Umbilical cord (tissue), 2 donors: Measurements from ENCODE around the gene SRA1. TPM values are rescaled to one million over a fixed set of nuclear protein-coding genes. Genes with fewer than 3 reads are reported as not detected.

Experiments used
- DNase-seq: peaks from one replicate; pipeline ENCODE4 v3.0.0-alpha.2; 2015; ENCODE audit warnings: low spot score
- total RNA-seq: library from RNA; depleted of rRNA; stranded (reverse); fragments of >200 nt; gene quantifications from one replicate; pipeline ENCODE4 v1.2.3, GENCODE V29; 2014; ENCODE audit warnings: low replicate concordance; ENCODE audit not compliant: insufficient read depth

SRA1 gene
- total RNA-seq, 1 donor from 2014 or later, result 12.0 TPM

DNA sequence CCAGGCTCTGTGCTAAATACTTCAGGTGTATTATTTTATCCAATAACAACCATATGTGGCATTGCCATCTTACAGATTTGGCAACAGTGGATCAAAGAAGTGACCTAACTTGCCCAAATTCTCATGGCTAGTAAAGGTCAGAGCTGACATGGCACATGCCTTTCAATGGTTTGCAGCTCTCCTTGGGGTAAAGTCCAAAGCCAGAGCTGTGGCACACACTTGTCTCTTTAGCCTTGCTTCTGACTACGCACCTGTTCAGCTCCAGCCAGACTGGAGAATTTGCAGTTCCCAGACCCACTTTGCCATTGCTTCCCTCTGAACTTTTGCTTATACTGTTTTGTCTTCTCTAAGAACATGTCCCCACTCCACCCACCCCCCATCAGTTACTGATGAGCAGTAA, 13.2 kb upstream of the SRA1 start:
- DNase-seq, result no peak

GRCh38 chr5:140570058-140570457, 12.8 kb upstream of the SRA1 start:
- no peak for DNase-seq

- DNase-seq, result no peak
Measured at GRCh38 chr5:140569197-140569596, 11.9 kb upstream of the SRA1 start.

GRCh38 chr5:140568443-140569063, 11.3 kb upstream of the SRA1 start:
- no peak for DNase-seq

DNA sequence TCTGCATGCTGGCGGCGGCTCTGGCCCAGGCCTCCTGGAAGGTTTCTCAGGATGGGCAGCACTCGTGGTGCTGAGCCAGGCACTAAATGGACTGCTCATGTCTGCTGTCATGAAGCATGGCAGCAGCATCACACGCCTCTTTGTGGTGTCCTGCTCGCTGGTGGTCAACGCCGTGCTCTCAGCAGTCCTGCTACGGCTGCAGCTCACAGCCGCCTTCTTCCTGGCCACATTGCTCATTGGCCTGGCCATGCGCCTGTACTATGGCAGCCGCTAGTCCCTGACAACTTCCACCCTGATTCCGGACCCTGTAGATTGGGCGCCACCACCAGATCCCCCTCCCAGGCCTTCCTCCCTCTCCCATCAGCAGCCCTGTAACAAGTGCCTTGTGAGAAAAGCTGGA, 10.6 kb upstream of the SRA1 start:
- DNase-seq, result no peak

DNA sequence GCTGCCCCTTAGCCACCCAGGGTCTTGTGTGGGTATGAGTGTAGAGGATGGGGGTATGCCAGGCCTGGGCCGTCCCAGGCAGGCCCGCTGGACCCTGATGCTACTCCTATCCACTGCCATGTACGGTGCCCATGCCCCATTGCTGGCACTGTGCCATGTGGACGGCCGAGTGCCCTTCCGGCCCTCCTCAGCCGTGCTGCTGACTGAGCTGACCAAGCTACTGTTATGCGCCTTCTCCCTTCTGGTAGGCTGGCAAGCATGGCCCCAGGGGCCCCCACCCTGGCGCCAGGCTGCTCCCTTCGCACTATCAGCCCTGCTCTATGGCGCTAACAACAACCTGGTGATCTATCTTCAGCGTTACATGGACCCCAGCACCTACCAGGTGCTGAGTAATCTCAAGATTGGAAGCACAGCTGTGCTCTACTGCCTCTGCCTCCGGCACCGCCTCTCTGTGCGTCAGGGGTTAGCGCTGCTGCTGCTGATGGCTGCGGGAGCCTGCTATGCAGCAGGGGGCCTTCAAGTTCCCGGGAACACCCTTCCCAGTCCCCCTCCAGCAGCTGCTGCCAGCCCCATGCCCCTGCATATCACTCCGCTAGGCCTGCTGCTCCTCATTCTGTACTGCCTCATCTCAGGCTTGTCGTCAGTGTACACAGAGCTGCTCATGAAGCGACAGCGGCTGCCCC, 10.0 kb upstream of the SRA1 start:
- no peak for DNase-seq

DNA sequence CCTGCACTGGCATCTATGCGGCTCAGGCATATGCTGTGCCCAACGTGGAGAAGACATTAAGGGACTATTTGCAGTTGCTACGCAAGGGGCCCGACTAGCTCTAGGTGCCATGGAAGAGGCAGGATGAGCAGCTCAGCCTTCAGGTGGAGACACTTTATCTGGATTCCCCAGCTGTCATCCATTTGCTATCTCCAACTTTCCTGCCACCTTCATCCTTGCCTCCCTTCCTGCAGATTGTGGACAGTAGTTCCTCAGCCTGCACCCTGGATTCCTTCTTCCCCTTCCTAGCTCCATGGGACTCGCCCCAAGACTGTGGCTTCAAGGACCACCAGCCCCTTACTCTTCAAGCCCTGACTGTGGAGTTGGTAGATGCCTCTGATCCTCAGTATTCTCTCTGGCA, 9.4 kb upstream of the SRA1 start:
- no peak for DNase-seq

DNA sequence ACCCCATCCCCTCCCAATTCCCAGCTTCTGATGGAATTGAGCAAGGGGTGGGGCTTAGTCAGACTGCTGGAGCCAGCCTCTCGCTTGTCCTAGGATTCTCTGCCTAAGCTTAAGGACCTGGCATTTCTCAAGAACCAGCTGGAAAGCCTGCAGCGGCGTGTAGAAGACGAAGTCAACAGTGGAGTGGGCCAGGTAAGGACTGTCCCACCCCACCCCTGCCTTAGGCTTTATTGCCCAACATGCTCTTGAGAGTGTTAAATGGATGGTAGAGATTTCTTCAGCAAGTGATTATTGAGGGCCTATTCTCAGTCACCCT, 8.5 kb upstream of the SRA1 start:
- DNase-seq, result peak; percentile 44

DNA sequence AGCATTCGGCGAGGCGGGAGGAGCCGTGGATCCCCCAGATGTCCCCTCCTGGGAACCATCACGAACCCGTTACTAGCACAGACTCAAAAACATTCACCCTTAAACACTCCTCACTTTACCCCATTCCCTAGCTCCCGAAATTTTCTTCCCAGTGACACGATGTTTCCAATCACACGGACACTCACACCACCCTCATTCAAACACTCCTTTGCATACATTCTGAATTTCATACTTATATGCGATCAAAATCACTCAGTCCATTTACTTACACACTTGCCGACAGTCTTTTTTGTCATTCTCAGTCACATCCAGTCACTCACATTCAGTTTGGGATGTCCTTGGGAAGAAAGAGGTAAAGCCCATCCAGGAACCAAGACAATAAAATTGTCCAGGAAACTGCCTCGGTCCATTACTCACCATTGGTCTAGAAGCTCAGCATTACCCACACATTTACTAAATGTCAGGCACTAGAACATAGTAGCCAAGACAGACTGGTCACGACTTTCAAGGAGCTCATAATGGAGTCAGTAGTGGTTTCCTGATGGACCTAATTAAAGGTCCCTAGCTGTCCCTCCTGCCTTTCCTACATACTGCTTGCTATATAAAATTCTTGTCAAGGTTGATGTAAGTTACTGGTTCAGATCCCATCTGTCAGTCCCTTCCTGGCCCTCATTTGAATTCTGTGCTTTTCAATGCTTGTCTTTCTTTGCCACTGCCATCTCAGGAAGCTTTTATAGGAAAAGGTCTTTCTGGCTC, 7.9 kb upstream of the SRA1 start:
- no peak for DNase-seq

DNA sequence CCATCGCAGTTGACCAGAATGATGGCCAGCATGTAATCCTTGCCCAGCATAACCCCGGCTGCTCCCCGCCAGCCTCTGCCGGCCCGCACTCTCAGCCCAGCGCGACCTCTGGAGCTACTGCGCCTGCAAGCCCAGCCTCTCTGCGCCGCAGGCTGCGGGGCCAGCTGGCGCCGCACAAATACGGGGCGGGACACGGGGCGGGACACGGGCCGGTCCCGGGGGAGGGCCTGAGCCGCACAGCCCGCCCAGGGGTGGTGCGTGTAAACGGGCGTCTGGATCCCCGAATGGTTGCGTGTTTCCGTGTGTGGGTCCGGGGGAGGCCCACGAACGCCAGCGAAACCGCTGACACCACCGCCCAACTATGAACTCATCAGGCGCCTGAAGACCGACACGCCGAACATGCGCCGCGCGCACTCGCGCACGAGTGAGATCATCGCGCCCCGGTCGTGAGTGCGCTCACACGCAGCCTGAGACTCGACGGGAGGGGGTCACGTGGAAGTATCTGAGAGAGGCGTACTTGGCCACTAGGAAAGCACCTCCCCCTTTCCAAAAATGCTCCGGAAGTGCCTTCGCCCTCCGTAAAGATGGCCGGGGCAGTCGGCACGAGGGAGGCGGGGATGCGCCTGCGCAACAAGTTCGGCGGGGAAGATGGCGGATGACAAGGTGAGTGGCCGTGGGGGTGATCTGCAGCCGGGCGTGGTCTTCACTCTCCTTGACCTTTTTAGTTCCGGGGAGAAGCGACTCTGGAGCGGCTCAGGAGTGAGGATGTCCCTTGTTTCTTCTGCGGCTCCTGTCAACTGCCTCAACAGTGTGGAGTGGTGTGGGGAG, 7.1 kb upstream of the SRA1 start, which contains the start of the genes APBB3 and SLC35A4:
TSS of gene APBB3 (minus strand) at position 403 of the 828 bp plus-strand sequence. CDS start at position 50, 353 bp downstream.
TSS of gene SLC35A4 (plus strand) at position 633 of the 828 bp plus-strand sequence. CDS start 2,342 bp downstream, outside the sequence.
- DNase-seq, result peak; percentile 99

GRCh38 chr5:140563596-140563995, 6.3 kb upstream of the SRA1 start:
- no peak for DNase-seq

- DNase-seq, result no peak
Measured at GRCh38 chr5:140561753-140562523, 4.7 kb upstream of the SRA1 start.

DNA sequence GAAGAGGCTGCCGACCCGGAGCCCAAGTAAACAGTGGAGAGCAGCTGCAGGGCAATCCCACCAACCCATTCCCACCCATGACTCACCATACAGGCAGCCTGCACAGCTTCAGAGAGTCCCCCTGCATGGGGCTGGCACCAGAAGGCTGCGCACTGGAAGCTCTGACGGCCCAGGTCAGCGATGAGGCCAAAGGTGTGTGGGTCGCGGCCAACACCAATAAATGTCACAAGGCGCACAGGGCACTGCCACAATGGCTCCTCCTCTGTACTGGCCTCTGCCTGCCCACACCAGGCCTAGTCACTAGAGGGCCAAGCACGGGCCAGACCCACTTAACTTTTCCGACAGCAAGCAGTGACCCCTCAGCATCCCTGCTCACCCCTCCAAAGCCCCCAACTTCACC, 3.0 kb upstream of the SRA1 start:
- no peak for DNase-seq

DNA sequence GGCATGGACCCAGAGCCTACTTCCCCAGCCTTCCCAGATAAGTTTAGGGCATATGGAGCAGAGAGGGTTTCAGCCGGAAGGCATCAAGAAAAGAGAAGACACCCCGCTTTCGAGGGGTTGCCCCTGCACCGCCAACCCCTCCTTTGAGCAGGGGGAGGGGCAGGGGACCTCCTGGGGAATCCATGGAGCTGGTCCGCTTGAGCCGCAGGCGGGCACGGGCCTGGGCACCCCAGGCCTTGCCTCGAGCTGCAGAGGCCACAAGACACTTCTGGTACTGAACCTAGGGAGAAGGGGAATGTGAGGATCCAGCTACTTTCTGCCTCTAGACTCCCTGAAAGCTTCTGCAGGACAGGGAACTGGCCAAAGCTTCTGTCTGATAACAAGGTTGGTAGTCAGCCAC, 1.3 kb upstream of the SRA1 start:
- DNase-seq, result no peak

GRCh38 chr5:140557965-140558364, 692 bp upstream of the SRA1 start:
- no peak for DNase-seq

GRCh38 chr5:140556438-140556837, 835 bp downstream of the SRA1 start:
- DNase-seq, result peak; percentile 31

- DNase-seq, result no peak
Measured at GRCh38 chr5:140555747-140556312, 1.4 kb downstream of the SRA1 start.

- DNase-seq, result no peak
Measured at GRCh38 chr5:140554454-140554853, 2.8 kb downstream of the SRA1 start.

DNA sequence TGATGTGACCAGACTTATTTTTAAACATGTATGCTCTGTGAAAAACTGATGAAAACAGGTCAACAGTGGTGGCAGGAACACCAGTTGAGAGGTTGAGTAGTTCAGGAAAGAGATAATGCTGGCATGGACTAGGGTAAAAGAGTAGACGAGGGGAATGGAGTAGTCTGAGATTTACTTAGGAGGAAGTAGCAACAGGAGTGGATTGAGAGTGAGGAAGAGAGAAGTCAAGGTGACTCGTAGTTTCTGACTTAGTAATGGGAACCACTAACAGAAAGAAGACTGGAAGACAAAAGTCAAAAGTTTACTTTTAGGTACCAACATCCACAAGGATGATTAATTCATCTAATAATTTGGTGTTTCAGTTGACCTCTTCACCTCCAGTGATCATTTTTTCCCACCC, 3.6 kb downstream of the SRA1 start:
- no peak for DNase-seq

GRCh38 chr5:140551872-140552271, 5.4 kb downstream of the SRA1 start:
- DNase-seq, result no peak
